PC-3 (cell line): Measurements from ENCODE around the gene OR2A14. TPM values are rescaled to one million over a fixed set of nuclear protein-coding genes. Genes with fewer than 3 reads are reported as not detected.
"Not testable (repeated sequence)": the region's sequence is repeated elsewhere in the genome, so short reads cannot be mapped to it uniquely, and the experiment has no call there.

Experiments
- ATAC-seq: fragments of 200-7000 bp; cut with Tn5 transposase; 2 replicates; pipeline ENCODE4 v1.9.1; 2020; ENCODE audit warnings: mild to moderate bottlenecking, moderate library complexity
- BruUV-seq: library from RNA; stranded (reverse); fragments of 400-500 nt; replicated peaks from 2 replicates; lab custom pipeline; 2021; lab: Mats Ljungman, UMichigan
- CTCF ChIA-PET: fragments of 300-600 bp; sonication (Branson Sonifier 250); formaldehyde crosslinking; loops from one replicate; lab custom pipeline; 2022; ENCODE audit warnings: antibody characterized with exemption; lab: Charles Lee
- POLR2A ChIA-PET: fragments of 300-600 bp; sonication (Branson Sonifier 250); formaldehyde crosslinking; loops from one replicate; lab custom pipeline; 2022; ENCODE audit warnings: antibody characterized with exemption; ENCODE audit not compliant: unreplicated experiment; lab: Charles Lee
- DNase-seq: peaks from one replicate; pipeline ENCODE4 v3.0.0-alpha.2; 2015
- H2AFZ ChIP-seq: fragments of 300-600 bp; sonication (generic); 2 replicates; pipeline ENCODE4 v1.6.0; 2016; ENCODE audit warnings: antibody characterized with exemption, low read length
- H3F3A ChIP-seq: fragments of 300-600 bp; sonication (generic); one replicate; pipeline ENCODE4 v1.6.0; 2017; ENCODE audit warnings: antibody characterized with exemption, low read length, control low read depth, mild to moderate bottlenecking; ENCODE audit not compliant: unreplicated experiment
- H3K27ac ChIP-seq: fragments of 300-600 bp; sonication (generic); 2 replicates; pipeline ENCODE4 v1.5.1; 2016; ENCODE audit warnings: mild to moderate bottlenecking, low read length
- H3K27me3 ChIP-seq: fragments of 300-600 bp; sonication (generic); 2 replicates; pipeline ENCODE4 v1.6.1; 2016; ENCODE audit warnings: low read length, mixed read lengths
- H3K36me3 ChIP-seq: fragments of 300-600 bp; sonication (generic); 2 replicates; pipeline ENCODE4 v1.6.1; 2016; ENCODE audit warnings: low read depth, mixed run types, low read length, mixed read lengths
- H3K4me1 ChIP-seq: fragments of 300-600 bp; sonication (generic); 2 replicates; pipeline ENCODE4 v1.5.1; 2016; ENCODE audit warnings: low read length; ENCODE audit not compliant: insufficient read depth
- H3K4me2 ChIP-seq: fragments of 300-600 bp; sonication (generic); 2 replicates; pipeline ENCODE4 v1.6.0; 2016; ENCODE audit warnings: low read length
- H3K4me3 ChIP-seq: fragments of 300-600 bp; sonication (generic); 2 replicates; pipeline ENCODE4 v1.5.1; 2016; ENCODE audit warnings: mild to moderate bottlenecking, low read length, mixed read lengths
- H3K79me2 ChIP-seq: fragments of 300-600 bp; sonication (generic); 2 replicates; pipeline ENCODE4 v1.6.1; 2017; ENCODE audit warnings: low read length, mixed read lengths
- H3K9ac ChIP-seq: fragments of 300-600 bp; sonication (generic); 2 replicates; pipeline ENCODE4 v1.6.0; 2016; ENCODE audit warnings: mild to moderate bottlenecking, low read length
- H3K9me2 ChIP-seq: fragments of 300-600 bp; sonication (generic); replicated peaks from 2 replicates; pipeline ENCODE4 v1.6.1; 2016; ENCODE audit warnings: mixed run types, low read length, mixed read lengths
- H3K9me3 ChIP-seq: fragments of 300-600 bp; sonication (generic); 2 replicates; pipeline ENCODE4 v1.6.1; 2016; ENCODE audit warnings: low read length, mixed read lengths
- H4K20me1 ChIP-seq: fragments of 300-600 bp; sonication (generic); 2 replicates; pipeline ENCODE4 v1.6.1; 2016; ENCODE audit warnings: low read length, mixed read lengths
- CTCF ChIP-seq: fragments of 300-600 bp; sonication (generic); conservative IDR thresholded peaks from 2 replicates; pipeline ENCODE4 v1.5.1; 2017; ENCODE audit warnings: antibody characterized with exemption, low read depth, mild to moderate bottlenecking, low read length
- EZH2 ChIP-seq: fragments of 300-600 bp; sonication (generic); IDR thresholded peaks from one replicate; pipeline ENCODE4 v1.6.1; 2017; ENCODE audit warnings: antibody characterized with exemption, mild to moderate bottlenecking, low read length; ENCODE audit not compliant: unreplicated experiment
- EZH2phosphoT487 ChIP-seq: fragments of 300-600 bp; sonication (generic); IDR thresholded peaks from 2 replicates; pipeline ENCODE4 v1.6.1; 2018; ENCODE audit warnings: mild to moderate bottlenecking, antibody characterized with exemption, low read length, borderline replicate concordance
- intact Hi-C: fragments of 100-400 bp; cut with micrococcal nuclease; formaldehyde crosslinking; loops from 2 replicates; pipeline ENCODE4 v1.9.0; 2023
- total RNA-seq: library from RNA; depleted of rRNA; stranded (reverse); fragments of >200 nt; gene quantifications from 2 replicates; pipeline ENCODE4 v1.2.3, GENCODE V29; 2014

Gene OR2A14
- total RNA-seq, 1 experiment from 2014 or later: not detected

GRCh38 chr7:144113651-144114050, 9.3 kb upstream of the OR2A14 start:
- Histone ChIP-seq H3K9ac (no peak overlapping the region), H3K79me2 (no peaks in the 10 kb centered on the region), H2AFZ (no peak overlapping the region), H3K36me3 (no peaks in the 10 kb centered on the region), H3K4me3 (no peak overlapping the region), H3K4me1 (no peaks in the 10 kb centered on the region), H3K9me2 (no peaks in the 10 kb centered on the region), H3F3A (no peaks in the 10 kb centered on the region), H3K9me3 (no peaks in the 10 kb centered on the region), H3K27ac (no peak overlapping the region), H3K4me2 (no peak overlapping the region), H3K27me3 (peaks cover 3% of the 10 kb centered on the region; the same call in 1 of the 2 replicates), H4K20me1 (no peaks in the 10 kb centered on the region)
- DNase-seq (no peak), ATAC-seq (no peak)
- ChIA-PET CTCF (no interaction called here), POLR2A (no interaction called here)
- no peak for TF ChIP-seq EZH2phosphoT487
- TF ChIP-seq CTCF: no peak
- no peak for TF ChIP-seq EZH2
- intact Hi-C loops: no loop called here
- no TSS peak for BruUV-seq

- H3K27me3 ChIP-seq: peaks cover 3% of the 10 kb centered on the region; the same call in 1 of the 2 replicates
- no peaks in the 10 kb centered on the region for H3K36me3 ChIP-seq
- POLR2A ChIA-PET: no interaction called here
- intact Hi-C loops: no loop called here
- no peaks in the 10 kb centered on the region for H4K20me1 ChIP-seq
- H3K9ac ChIP-seq: no peak overlapping the region
- no peak overlapping the region for H3K27ac ChIP-seq
- no peaks in the 10 kb centered on the region for H3K9me2 ChIP-seq
- no peak overlapping the region for H3K4me2 ChIP-seq
- no peak overlapping the region for H3K4me3 ChIP-seq
- no peaks in the 10 kb centered on the region for H3K79me2 ChIP-seq
- TF ChIP-seq EZH2phosphoT487: no peak
- no peak for TF ChIP-seq CTCF
- CTCF ChIA-PET: no interaction called here
- H3K4me1 ChIP-seq: no peaks in the 10 kb centered on the region
- no TSS peak for BruUV-seq
- no peaks in the 10 kb centered on the region for H3F3A ChIP-seq
- H2AFZ ChIP-seq: no peak overlapping the region
- DNase-seq (no peak), ATAC-seq (no peak)
- H3K9me3 ChIP-seq: no peaks in the 10 kb centered on the region
Observed at GRCh38 chr7:144118341-144118740, 4.6 kb upstream of the OR2A14 start.

- H3K79me2 ChIP-seq: no peaks in the 10 kb centered on the region
- no peaks in the 10 kb centered on the region for H3K27me3 ChIP-seq
- intact Hi-C loops: loop anchor here (1.0 to 2.0 kb wide), 4 partner anchors 69 to 227 kb away; no protein-coding TSS in a partner anchor
- peak; percentile 99 for ATAC-seq
- H3K4me3 ChIP-seq: no peak overlapping the region
- ChIA-PET POLR2A (interaction anchor here (1.2 kb wide), 1 partner anchor 226 kb away, joined by 4 read pairs; the partner anchor contains the start of gene TCAF1), CTCF (interaction anchor here (0.5 to 2.0 kb wide), 22 partner anchors 14 to 391 kb away, joined by 3 to 47 read pairs (median 4); partner anchors contain the start of genes OR2A25, OR2A5 and TCAF1)
- no TSS peak for BruUV-seq
- H3K9me2 ChIP-seq: no peaks in the 10 kb centered on the region
- no peaks in the 10 kb centered on the region for H3K4me1 ChIP-seq
- H3K9ac ChIP-seq: no peak overlapping the region
- H3K36me3 ChIP-seq: no peaks in the 10 kb centered on the region
- H2AFZ ChIP-seq: no peak overlapping the region
- TF ChIP-seq EZH2phosphoT487 (no peak), CTCF (peak; percentile 93)
- H3K27ac ChIP-seq: no peak overlapping the region
- peak; percentile 88 for DNase-seq
- H3K4me2 ChIP-seq: no peak overlapping the region
- H4K20me1 ChIP-seq: no peaks in the 10 kb centered on the region
- H3F3A ChIP-seq: no peaks in the 10 kb centered on the region
- no peaks in the 10 kb centered on the region for H3K9me3 ChIP-seq
Observed at GRCh38 chr7:144127714-144128334, 4.8 kb downstream of the OR2A14 start.

GRCh38 chr7:144129601-144130000, 6.6 kb downstream of the OR2A14 start:
- H3K27me3 ChIP-seq, H3K9me2 ChIP-seq, DNase-seq, H3K79me2 ChIP-seq, H3K9me3 ChIP-seq, BruUV-seq, H3K4me1 ChIP-seq, H3K36me3 ChIP-seq, ATAC-seq, H3F3A ChIP-seq, H3K27ac ChIP-seq, H3K4me3 ChIP-seq, intact Hi-C loops, H3K4me2 ChIP-seq, H2AFZ ChIP-seq, POLR2A ChIA-PET, CTCF ChIA-PET, H4K20me1 ChIP-seq, H3K9ac ChIP-seq: not testable (repeated sequence)
